OCI-LY3 (cell line): ENCODE measurements around the gene MAMLD1.

Experiments used
- EZH2phosphoT487 ChIP-seq: fragments of 200-600 bp; shearing (Covaris generic); IDR thresholded peaks from 2 replicates; pipeline ENCODE4 v1.6.1; 2018; ENCODE audit warnings: antibody characterized with exemption, mixed run types, low read depth
- TF ChIP-seq, protein P1 (sequence below): fragments of 200-600, 300-600 bp; sonication (generic); IDR thresholded peaks from 2 replicates; pipeline ENCODE4 v1.5.1; 2014; ENCODE audit warnings: antibody characterized with exemption, low read length, low read depth

DNA sequence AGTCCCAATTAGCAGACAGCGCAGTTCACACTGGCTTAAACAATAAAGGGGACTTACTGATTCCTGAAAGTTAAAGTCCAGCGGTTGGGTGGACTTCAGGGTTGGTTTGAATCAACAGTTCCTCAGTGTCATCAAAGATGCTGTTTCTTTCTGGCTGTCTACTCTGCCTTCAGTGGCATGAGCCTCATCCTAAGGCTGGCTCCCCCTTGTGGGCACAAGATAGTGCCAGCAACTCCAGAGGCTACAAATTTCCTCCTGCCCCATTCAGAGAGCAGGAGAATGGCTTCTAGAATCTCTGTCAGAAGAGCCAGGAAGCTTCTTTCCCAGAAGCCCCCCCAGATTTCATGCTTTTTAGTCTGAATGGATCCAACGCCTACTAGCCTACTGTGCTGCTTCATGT is 122.9 kb downstream of the MAMLD1 start:
- TF ChIP-seq, protein P1, sequence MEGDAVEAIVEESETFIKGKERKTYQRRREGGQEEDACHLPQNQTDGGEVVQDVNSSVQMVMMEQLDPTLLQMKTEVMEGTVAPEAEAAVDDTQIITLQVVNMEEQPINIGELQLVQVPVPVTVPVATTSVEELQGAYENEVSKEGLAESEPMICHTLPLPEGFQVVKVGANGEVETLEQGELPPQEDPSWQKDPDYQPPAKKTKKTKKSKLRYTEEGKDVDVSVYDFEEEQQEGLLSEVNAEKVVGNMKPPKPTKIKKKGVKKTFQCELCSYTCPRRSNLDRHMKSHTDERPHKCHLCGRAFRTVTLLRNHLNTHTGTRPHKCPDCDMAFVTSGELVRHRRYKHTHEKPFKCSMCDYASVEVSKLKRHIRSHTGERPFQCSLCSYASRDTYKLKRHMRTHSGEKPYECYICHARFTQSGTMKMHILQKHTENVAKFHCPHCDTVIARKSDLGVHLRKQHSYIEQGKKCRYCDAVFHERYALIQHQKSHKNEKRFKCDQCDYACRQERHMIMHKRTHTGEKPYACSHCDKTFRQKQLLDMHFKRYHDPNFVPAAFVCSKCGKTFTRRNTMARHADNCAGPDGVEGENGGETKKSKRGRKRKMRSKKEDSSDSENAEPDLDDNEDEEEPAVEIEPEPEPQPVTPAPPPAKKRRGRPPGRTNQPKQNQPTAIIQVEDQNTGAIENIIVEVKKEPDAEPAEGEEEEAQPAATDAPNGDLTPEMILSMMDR: peak; percentile 75
- no peak for TF ChIP-seq EZH2phosphoT487
